Stimulated activated CD4-positive, alpha-beta T cell treated with anti-CD3 and anti-CD28 coated beads, Interleukin-1b, Interleukin-23, amount 100 ng/mL, for 24 hours (primary cell): ENCODE data around the gene KDM4B.

Experiments
- DNase-seq, 4 experiments: peaks; one replicate each; pipeline ENCODE4 v3.0.0-alpha.2; 2020; ENCODE audit warnings: low read depth in 4 of 4, low spot score in 1 of 4

Gene KDM4B

DNA sequence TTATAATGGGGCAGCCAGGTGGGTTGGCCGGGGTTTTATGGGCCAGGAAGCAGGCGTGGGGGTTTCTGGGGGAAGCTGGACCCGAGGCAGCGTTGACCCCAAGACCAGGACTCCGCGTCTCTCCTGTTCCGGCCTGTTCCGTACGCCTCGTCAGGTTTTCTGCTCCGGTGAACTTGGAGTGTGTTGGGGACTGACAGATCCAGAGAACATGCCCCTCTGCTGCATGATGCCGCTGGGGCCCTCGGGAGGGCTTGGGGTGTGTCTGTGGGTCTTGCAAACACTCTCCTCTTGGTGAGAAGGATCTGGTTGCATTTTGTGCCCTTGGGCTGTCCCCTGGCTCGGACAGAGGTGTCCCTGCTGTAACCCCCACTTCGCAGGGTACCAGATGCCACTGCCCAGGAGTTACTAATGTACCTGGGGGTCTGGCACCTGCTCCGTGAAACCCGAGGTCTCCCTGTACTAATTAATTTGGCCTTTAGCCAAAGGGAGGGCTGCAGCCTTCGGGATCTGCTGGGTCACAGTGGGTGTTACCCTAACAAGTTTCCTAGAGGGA lies 15.6 kb downstream of the KDM4B start:
- no peak for DNase-seq

DNA sequence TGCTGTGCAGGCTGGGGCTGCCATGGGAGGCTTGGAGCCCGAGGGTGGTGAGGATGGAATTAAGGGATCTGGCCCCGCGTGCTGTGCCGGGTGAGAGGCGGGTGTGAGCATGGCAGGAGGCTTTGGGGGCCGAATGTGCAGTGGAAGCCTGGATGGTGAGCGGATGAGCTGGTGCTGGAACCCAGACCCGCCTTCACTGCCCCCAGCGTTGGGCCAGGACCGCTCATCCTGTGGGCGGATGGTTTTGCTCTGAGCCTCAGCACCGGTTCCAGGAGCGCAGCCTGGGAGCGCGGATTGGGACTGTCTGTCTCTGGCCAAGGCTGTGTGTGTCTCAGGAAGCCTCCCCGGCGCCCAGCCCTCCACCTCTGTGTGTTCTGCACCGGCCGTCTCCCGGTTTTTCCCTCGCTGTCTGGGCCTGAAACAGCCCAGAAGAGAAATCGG lies 16.7 kb downstream of the KDM4B start:
- no peak for DNase-seq

- no peak for DNase-seq
Observed at GRCh38 chr19:4986056-4986455, 17.1 kb downstream of the KDM4B start.

GRCh38 chr19:4986471-4986891 lies 17.6 kb downstream of the KDM4B start:
- DNase-seq, result no peak

DNA sequence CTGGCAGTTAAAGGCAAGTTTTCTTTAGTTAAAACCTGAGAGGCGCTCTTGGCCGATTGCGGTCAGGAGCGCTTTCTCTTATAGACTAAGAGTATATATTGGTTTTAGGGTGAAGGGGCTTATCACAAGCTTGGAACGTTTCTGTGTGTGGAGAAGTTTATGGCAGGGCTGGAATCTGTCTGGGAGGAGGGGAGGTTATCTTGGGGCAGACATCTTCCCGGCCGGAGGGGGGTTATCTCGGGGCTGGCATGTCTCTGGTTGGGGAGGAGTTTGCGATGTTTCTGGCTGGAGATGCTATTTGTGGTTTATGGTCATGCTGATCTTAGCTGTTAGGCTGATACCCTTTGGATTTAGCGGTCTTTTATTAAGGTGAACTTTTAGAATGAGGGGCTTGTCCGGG lies 18.3 kb downstream of the KDM4B start:
- DNase-seq, result no peak

DNA sequence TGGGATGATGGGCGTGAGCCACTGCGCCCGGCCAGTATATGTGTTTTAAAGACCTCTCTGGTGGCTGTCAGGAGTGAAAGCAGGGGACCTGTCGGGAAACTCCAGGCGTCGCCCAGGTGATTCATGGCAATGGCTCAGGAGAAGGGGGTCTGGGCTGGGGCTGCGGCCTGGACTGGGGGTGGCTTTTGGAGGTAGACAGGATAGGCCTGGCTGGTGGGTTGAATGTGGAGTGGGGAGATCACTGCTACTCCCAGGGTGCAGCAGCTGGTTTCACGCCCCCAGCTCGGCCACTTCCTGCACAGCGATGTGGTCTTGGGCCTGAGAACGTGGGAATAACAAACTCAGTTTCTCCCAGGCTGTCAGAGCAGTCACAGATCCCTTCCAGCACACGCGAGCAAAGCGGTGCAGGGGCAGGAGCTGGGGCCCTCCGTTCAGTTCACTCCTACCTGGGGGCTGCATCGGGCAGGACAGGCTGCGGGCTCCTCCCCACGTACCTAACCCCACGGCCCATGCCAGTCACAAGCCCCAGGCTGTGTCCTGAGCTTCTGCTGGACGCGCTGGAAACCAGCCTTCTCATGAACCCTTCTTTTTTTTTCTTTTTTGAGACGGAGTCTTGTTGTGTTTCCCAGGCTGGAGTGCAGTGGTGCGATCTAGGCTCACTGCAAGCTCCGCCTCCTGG lies 18.9 kb downstream of the KDM4B start:
- DNase-seq, result no peak

- no peak for DNase-seq
Observed at GRCh38 chr19:4988770-4989251, 19.9 kb downstream of the KDM4B start.

- no peak for DNase-seq
Observed at GRCh38 chr19:4990306-4990705, 21.4 kb downstream of the KDM4B start.

DNA sequence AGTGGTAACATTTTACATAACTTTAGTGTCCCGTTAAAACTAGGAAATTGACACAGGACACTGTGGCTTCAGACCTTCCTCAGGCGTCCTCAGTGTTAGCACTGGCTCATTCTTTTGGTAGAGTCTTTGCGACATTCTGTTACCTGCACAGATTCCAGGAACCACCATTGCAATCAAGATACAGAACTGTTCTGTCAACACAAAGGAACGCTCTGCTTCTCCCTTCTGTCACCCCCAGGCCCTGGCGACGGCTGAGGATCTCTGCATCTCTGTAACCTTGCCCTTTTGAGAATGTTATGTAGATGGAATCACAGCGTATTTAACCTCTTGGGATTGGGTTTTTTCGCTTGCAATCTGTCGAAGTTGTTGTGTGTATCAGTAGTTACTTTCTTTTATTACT lies 22.6 kb downstream of the KDM4B start:
- no peak for DNase-seq

DNA sequence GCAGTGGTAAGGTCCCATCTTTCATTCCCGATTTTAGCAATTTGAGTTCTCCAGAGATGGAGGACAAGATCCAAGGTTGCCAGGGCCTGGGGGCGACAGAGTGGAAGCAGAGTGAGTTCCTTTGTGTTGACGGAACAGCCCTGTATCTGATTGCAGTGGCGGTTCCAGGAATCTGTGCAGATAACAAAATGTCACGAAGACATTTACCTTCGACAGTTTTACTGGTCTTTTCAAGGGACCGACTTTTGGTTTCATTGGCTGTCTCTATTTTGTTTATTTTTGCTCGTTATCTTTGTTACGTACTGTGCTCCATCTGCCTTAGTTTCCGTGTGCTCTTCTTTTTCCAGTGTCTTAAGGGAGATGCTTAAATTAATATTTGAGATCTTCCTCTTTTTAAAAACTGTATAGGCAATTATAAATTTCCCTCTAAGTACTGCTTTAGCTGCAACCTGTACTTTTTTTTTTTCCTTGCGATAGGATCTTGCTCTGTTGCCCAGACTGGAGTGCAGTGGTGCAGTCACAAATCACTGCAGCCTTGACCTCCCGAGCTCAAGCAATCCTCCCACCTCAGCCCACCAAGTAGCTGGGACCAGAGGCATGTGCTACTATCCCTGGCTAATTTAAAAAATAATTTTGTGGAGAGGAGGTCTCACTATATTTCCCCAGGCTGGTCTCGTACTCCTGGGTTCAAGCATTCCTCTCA lies 23.2 kb downstream of the KDM4B start:
- DNase-seq, result no peak

DNA sequence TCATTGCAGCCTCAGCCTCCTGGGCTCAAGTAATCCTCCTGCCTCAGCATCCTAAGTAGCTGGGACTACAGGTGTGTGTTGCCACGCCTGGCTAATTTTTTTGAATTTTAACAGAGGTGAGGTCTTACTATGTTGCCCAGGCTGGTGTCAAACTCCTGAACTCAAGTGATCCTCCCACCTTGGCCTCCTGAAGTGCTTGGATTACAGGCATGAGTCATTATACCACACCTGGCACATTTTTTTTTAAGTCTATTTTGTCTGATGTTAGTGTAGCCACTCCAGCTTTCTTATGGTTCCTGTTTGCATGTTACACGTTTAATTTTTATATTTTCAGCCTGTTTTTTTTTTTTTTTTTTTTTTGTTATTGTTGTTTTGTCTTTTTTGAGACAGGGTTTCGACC lies 24.8 kb downstream of the KDM4B start:
- no peak for DNase-seq

GRCh38 chr19:4996701-4997100 lies 27.8 kb downstream of the KDM4B start:
- no peak for DNase-seq

DNA sequence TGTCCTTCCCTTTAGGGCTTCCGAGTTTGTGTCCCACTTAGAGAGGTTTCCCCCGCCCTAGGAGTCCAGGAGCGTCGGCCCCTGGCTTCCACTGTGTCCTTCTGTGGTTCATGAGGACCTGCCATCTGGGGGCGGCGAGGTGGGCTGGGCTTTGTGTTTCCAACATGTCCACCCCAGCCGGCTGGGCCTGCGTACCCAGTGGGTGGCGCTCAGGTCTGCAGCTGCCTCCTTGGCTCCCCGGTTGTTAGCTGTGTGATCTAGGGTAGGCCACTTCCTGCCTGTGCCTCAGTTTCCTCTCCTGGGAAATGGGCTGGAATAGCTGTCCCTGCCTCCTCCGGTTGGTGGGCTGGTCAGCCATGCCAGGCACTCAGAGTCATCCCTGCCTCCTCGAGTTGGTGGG lies 28.4 kb downstream of the KDM4B start:
- no peak for DNase-seq

- DNase-seq, result no peak
Observed at GRCh38 chr19:5000120-5000611, 31.3 kb downstream of the KDM4B start.

DNA sequence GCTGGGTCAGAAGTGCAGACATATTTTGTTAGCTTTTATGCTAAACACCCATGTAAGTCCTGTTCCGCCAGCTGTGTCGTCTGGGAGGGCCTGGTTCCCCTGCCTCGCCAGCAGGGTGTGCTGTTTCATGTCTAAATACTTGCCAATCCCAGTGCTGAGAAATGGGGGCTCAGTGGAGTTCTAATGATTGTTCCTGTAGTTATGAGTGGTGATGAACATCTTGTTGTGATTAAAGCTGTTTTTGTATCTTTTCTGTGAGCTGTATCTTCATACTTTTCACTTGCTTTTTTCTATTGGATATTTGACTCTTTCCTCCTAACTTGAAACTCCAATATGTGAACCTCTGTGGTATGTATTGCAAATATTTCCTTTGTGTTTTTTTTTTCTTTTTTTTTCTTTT lies 32.7 kb downstream of the KDM4B start:
- peak in 3 of 4 experiments; percentile 7 to 26 (median 14) for DNase-seq

GRCh38 chr19:5002143-5002542 lies 33.2 kb downstream of the KDM4B start:
- no peak for DNase-seq

GRCh38 chr19:5003781-5004180 lies 34.9 kb downstream of the KDM4B start:
- DNase-seq, result no peak

DNA sequence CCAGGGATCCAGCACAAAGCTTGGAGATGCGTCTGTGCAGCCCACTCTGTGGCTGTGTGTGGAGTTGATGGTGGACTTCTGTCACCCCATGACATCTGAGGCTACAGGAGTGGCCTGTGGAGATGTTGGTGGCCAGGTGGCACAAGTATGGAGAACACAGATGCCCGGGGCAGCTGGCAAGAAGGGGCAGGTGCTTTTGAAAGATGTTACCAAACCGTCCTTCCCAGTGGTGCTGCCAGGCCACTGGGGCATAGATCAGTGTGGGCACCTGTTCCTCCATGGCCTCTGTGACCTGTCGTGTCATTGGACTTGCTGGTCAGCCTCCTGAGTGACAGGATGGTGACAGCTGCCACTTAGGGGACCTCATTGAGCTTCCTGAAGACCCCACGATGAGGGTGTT lies 36.2 kb downstream of the KDM4B start:
- DNase-seq, result no peak

GRCh38 chr19:5006201-5006600 lies 37.3 kb downstream of the KDM4B start:
- DNase-seq, result no peak

- DNase-seq, result no peak
Observed at GRCh38 chr19:5006821-5007220, 37.9 kb downstream of the KDM4B start.

DNA sequence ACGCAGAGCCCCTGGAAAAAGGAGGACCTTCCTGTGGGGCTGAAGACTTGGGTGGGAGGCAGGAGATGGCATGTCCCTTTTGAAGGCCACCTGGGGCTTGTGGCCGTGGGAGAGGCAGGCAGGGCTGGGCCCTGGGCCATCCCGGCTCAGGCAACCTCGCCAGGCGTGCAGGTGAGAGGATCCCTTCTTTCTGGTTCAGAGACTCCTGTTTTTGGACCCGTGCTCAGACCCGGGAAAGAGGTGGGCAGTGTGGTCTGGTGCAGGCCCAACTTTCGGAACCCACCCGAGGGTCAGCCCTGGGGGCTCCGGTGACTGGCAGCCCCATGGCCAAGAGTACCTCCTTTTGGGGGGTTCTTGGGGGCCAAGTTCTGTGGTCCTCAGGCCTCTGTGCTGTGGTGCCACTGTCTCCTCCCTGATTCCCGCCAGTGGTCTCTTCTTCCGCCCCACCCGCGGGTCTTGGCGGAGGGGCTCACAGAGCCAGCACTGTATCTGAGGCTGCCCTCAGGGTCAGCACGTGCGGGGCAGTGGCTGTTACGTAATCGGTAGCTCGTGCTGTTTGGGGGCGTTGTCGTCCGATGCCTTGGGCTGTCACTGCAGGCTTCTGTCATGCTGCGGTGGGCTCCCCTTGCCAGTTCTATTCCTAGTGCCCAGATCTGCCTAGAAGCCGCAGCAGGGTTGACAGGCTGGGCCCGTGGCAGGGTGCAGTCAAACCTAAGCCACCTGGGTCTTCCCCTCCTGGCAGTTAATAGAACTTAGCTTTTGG lies 42.7 kb downstream of the KDM4B start:
- DNase-seq, result no peak
